AG09309 (cell line): ENCODE measurements around the gene PTPRN2.

Experiments
- DNase-seq: peaks from one replicate; pipeline ENCODE4 v3.0.0-alpha.2; 2010; ENCODE audit warnings: low read depth
- H3K4me3 ChIP-seq: 2 replicates; pipeline ENCODE4 v1.5.1; 2011; ENCODE audit warnings: mild to moderate bottlenecking, low read depth, low read length, moderate library complexity; ENCODE audit not compliant: control insufficient read depth
- TF ChIP-seq, protein P1 (sequence below): IDR thresholded peaks from 2 replicates; pipeline ENCODE4 v1.5.1; 2011; ENCODE audit warnings: mild to moderate bottlenecking, low read depth, low read length, inconsistent platforms; ENCODE audit not compliant: insufficient read depth, control insufficient read depth; ENCODE audit errors: missing control alignments

Gene PTPRN2

DNA sequence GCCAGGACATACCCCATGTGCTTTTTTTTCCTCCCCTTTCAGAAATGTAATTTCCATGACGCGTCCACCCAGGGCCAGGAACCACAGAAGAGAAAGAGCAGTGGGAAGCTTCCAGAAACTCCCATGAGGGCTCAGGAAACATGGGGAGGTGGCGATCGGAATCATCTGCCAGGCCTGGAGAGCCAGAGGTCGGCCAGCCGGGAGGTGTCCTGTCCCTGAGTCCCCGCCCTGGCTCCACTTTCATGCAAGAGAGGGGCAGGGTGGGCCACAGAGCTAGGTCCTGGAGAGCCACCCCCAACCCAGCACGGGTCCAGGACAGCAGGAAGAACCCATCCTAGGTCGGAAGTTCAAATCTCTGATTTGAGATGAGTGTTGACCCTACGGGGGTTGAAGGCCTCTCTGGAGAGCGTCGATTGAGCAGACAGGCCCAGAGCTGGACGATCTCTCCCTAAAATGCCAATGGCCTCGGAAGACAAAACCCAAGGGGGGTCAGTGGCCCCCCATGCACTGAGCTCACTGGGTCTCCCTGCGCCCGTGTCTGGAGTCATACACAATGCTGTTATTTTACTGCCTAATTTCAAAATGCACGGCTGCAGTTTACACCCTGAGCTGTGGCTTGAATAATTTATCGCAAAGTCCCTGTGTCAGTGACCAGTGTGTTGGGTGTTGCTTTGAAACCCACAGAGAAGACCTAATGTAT, 594.1 kb downstream of the PTPRN2 start:
- DNase-seq, result no peak
- H3K4me3 ChIP-seq, result no peak overlapping the region
- TF ChIP-seq, protein P1, sequence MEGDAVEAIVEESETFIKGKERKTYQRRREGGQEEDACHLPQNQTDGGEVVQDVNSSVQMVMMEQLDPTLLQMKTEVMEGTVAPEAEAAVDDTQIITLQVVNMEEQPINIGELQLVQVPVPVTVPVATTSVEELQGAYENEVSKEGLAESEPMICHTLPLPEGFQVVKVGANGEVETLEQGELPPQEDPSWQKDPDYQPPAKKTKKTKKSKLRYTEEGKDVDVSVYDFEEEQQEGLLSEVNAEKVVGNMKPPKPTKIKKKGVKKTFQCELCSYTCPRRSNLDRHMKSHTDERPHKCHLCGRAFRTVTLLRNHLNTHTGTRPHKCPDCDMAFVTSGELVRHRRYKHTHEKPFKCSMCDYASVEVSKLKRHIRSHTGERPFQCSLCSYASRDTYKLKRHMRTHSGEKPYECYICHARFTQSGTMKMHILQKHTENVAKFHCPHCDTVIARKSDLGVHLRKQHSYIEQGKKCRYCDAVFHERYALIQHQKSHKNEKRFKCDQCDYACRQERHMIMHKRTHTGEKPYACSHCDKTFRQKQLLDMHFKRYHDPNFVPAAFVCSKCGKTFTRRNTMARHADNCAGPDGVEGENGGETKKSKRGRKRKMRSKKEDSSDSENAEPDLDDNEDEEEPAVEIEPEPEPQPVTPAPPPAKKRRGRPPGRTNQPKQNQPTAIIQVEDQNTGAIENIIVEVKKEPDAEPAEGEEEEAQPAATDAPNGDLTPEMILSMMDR, result no peak

DNA sequence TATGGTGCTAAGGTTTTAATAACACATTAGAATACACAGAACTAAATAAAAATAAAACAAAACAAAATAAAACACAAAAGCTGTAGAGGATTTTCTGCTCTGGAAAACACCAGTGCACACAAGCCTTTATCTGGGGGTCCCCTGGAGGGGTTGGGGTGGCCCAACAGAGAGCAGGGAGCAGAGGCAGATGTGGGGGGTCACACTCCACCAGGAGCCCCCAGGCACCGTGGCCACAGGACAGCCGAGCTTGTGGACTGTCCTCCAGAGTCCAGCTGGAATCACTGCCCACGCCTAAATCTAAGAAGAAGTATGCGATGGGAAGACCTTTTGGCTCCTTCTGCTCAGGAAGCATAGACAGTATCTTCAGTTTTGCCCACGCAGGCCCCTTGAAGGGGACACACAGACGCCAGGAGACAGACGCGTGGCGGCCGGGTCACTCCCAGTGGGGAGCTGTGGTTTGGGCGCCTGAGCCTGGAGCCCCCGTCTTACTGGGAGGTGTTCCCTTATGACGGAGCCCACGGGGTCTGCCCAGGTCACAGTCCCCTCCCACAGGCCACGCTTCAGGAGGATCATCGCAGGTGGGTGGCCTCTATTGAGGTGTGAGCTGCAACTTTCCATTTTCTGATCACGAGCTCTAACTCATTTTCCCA, 595.0 kb downstream of the PTPRN2 start:
- no peak overlapping the region for H3K4me3 ChIP-seq
- TF ChIP-seq, protein P1, result no peak
- no peak for DNase-seq

DNA sequence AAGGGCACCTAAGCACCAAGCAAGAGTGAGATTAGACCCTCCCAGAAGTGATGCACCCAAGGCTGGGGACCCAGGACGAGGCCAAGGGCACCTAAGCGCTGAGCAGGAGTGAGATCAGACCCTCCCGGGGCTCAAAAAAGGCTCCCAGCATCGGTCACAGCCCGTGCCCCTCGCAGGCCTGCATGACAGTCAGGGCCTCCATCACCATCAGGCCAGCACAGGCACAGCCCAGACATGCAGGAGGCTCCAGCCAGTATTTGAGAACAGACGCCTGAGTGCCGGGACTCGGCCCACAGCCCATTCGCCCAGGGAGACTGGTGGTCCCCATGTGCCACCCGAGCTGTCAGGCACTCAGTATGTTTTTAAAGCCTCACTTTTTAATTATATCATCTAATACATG, 595.9 kb downstream of the PTPRN2 start:
- no peak for DNase-seq
- TF ChIP-seq, protein P1, result no peak
- no peak overlapping the region for H3K4me3 ChIP-seq

DNA sequence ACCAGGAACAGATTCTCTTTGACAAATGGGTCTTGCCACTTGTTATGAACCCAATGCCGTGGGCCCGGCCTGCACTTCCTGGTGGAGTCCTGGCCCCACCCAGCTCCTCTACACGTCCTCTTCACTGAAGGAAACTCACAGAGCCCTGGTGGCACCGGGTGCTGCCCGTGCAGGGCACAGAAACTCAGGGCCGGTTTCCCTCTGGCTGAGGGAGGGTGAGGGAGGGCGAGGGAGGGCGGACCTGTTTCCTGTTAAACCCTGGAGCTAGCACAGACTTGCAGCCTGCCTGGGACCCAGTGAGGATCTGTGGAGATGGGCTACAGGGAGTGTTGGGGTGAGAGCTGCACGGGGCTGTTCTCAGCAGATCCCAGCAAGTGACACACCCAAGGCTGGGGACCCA, 596.3 kb downstream of the PTPRN2 start:
- no peak for DNase-seq
- no peak overlapping the region for H3K4me3 ChIP-seq
- TF ChIP-seq, protein P1, result no peak

DNA sequence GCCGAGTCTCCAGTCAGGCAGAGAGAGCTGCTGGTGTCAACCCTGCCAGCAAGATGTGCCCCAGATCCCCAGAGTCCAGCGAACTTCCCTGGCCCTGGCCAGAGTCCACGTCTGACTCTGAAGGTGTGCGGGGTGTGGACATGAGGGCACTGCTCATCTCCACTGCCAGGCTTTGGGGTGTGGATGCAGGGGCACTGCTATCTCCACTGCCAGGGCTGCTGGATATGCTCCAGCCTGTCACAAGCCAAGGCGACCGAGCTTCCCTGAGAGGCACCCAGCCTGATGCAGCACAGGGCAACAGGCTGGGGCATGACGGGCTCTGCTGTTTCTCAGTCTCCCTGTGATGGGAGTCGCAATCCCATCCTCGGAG, 596.8 kb downstream of the PTPRN2 start:
- DNase-seq, result no peak
- TF ChIP-seq, protein P1, result no peak
- no peak overlapping the region for H3K4me3 ChIP-seq

DNA sequence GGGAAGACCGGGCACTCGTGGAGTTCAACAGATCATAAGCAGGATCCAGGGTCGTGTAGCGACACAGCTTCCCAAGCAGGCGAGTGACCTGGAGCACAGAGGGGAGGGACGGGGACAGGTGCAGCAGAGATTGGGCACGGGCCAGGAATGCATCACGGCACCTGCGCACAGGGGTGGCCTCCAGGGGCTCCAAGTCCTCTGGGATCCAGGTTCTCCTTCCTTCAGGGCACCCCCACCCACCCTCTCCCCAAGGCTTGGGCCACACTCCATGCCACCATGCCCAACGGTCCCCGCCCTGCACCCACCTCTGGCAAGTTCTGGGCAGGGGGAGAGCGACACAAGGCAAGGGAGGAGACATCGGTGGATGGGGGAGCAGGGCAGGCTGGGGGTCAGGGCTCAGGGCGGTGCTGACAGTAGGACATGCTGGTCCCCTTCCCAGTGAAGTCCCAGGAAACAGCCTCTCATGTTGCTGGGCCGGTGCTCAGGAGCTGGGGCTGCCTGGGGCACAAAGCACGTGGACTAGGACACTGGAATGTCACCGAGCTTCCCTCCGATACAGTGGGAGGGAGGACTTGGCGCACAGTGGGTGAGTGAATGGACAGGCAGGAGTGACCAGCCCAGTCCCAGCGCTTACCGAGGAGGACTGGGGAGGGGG, 597.3 kb downstream of the PTPRN2 start:
- H3K4me3 ChIP-seq, result no peak overlapping the region
- no peak for DNase-seq
- TF ChIP-seq, protein P1, result no peak
